OCI-LY7 (cell line): ENCODE measurements around the gene DDX27. TPM values are rescaled to one million over a fixed set of nuclear protein-coding genes. Genes with fewer than 3 reads are reported as not detected.

Source experiments
- BruUV-seq: library from RNA; stranded (reverse); fragments of 400-500 nt; replicated peaks from 2 replicates; lab custom pipeline; 2021; lab: Mats Ljungman, UMichigan
- CTCF ChIA-PET: fragments of 300-600 bp; sonication (Branson Sonifier 250); formaldehyde crosslinking; loops from one replicate; lab custom pipeline; 2022; ENCODE audit warnings: antibody characterized with exemption; ENCODE audit not compliant: unreplicated experiment; lab: Charles Lee
- POLR2A ChIA-PET: fragments of 300-600 bp; sonication (Branson Sonifier 250); formaldehyde crosslinking; loops from one replicate; lab custom pipeline; 2022; ENCODE audit warnings: antibody characterized with exemption; lab: Charles Lee
- DNase-seq: peaks from one replicate; pipeline ENCODE4 v3.0.0-alpha.2; 2015; ENCODE audit warnings: low spot score
- H2AFZ ChIP-seq: fragments of 200-600 bp; sonication (generic), shearing (Covaris generic); 2 replicates; pipeline ENCODE4 v1.6.1; 2014; ENCODE audit warnings: mild to moderate bottlenecking, antibody characterized with exemption, low read length, moderate library complexity
- H3K27ac ChIP-seq: fragments of 200-600 bp; sonication (generic); 2 replicates; pipeline ENCODE4 v1.5.1; 2014; ENCODE audit warnings: mixed run types, low read depth, mild to moderate bottlenecking, moderate library complexity, low read length, inconsistent platforms; ENCODE audit not compliant: poor library complexity, severe bottlenecking
- H3K36me3 ChIP-seq: fragments of 200-600 bp; sonication (generic); 2 replicates; pipeline ENCODE4 v1.6.1; 2014; ENCODE audit warnings: mild to moderate bottlenecking, antibody characterized with exemption, low read length, moderate library complexity, mixed read lengths; ENCODE audit not compliant: insufficient read depth
- H3K4me1 ChIP-seq: fragments of 200-600 bp; sonication (generic); 2 replicates; pipeline ENCODE4 v1.5.1; 2014; ENCODE audit warnings: mild to moderate bottlenecking, low read length; ENCODE audit not compliant: insufficient read depth, poor library complexity, severe bottlenecking
- H3K4me2 ChIP-seq: fragments of 200-600 bp; sonication (generic); 2 replicates; pipeline ENCODE4 v1.6.1; 2014; ENCODE audit warnings: mild to moderate bottlenecking, low read length
- H3K4me3 ChIP-seq: fragments of 200-600 bp; sonication (generic); 2 replicates; pipeline ENCODE4 v1.5.1; 2014; ENCODE audit warnings: mild to moderate bottlenecking, low read depth, low read length; ENCODE audit not compliant: poor library complexity, severe bottlenecking
- H3K79me2 ChIP-seq: fragments of 200-600 bp; sonication (generic); 2 replicates; pipeline ENCODE4 v1.6.1; 2016; ENCODE audit warnings: low read depth, mild to moderate bottlenecking, low read length, moderate library complexity, mixed read lengths; ENCODE audit not compliant: insufficient read depth
- H3K9me2 ChIP-seq: fragments of 200-600 bp; sonication (generic); 2 replicates; pipeline ENCODE4 v1.6.1; 2016; ENCODE audit warnings: mild to moderate bottlenecking, low read length, mixed read lengths; ENCODE audit not compliant: insufficient read depth
- H3K9me3 ChIP-seq: fragments of 200-600 bp; sonication (generic); 2 replicates; pipeline ENCODE4 v1.6.1; 2014; ENCODE audit warnings: mild to moderate bottlenecking, mixed run types, low read length, mixed read lengths
- H4K20me1 ChIP-seq: fragments of 200-600 bp; sonication (generic); 2 replicates; pipeline ENCODE4 v1.6.1; 2014; ENCODE audit warnings: mild to moderate bottlenecking, antibody characterized with exemption, low read length, moderate library complexity, mixed read lengths; ENCODE audit not compliant: insufficient read depth
- CTCF ChIP-seq: fragments of 200-600 bp; sonication (generic); conservative IDR thresholded peaks from 2 replicates; pipeline ENCODE4 v1.5.1; 2014; ENCODE audit warnings: mild to moderate bottlenecking, antibody characterized with exemption, low read length, moderate library complexity, mixed read lengths
- EZH2phosphoT487 ChIP-seq: fragments of 200-600 bp; sonication (generic); IDR thresholded peaks from 2 replicates; pipeline ENCODE4 v1.6.1; 2018; ENCODE audit warnings: low read depth, borderline replicate concordance, mild to moderate bottlenecking, mixed run types, antibody characterized with exemption, low read length, moderate library complexity, mixed read lengths
- intact Hi-C: fragments of 100-400 bp; cut with micrococcal nuclease; formaldehyde crosslinking; loops from one replicate; pipeline ENCODE4 v1.10.0; 2022; ENCODE audit not compliant: unreplicated experiment
- total RNA-seq, 2 experiments: library from RNA; depleted of rRNA in 1 of 2; stranded (reverse); fragments of >200 nt in 1 of 2; shearing (Covaris generic) in 1 of 2; gene quantifications; 2 replicates each; pipeline ENCODE4 v1.2.3, GENCODE V29; 2014 to 2022

DDX27 gene
- total RNA-seq, 2 experiments from 2014 or later = 53.9 to 57.0 TPM

GRCh38 chr20:49256261-49256660, 37.0 kb downstream of the DDX27 start:
- Histone ChIP-seq H3K9me3 (no peaks in the 10 kb centered on the region), H3K4me1 (no peaks in the 10 kb centered on the region), H3K9me2 (no peaks in the 10 kb centered on the region), H3K4me3 (no peak overlapping the region), H3K36me3 (peaks cover 89% of the 10 kb centered on the region), H2AFZ (no peak overlapping the region), H4K20me1 (no peaks in the 10 kb centered on the region), H3K27ac (no peak overlapping the region), H3K4me2 (no peak overlapping the region), H3K79me2 (no peaks in the 10 kb centered on the region)
- TF ChIP-seq CTCF = no peak
- TF ChIP-seq EZH2phosphoT487 = no peak
- no peak for DNase-seq
- BruUV-seq = no TSS peak
- ChIA-PET CTCF (no interaction called here), POLR2A (no interaction called here)
- intact Hi-C loops = no loop called here

- POLR2A ChIA-PET = interaction anchor here (1.0 to 1.2 kb wide), 2 partner anchors 12 to 22 kb away, joined by 3 read pairs; no protein-coding TSS in a partner anchor
- intact Hi-C loops = no loop called here
Measured at GRCh38 chr20:49259284-49259683, 40.1 kb downstream of the DDX27 start.

More at GRCh38 chr20:49259284-49259683, 40.1 kb downstream of the DDX27 start:
- BruUV-seq = no TSS peak
- H3K4me3 ChIP-seq = no peak overlapping the region
- no peak overlapping the region for H3K4me2 ChIP-seq
- TF ChIP-seq CTCF (no peak), EZH2phosphoT487 (no peak)
- H3K27ac ChIP-seq = no peak overlapping the region
- no peaks in the 10 kb centered on the region for H3K79me2 ChIP-seq
- no peak for DNase-seq
- no peaks in the 10 kb centered on the region for H3K4me1 ChIP-seq
- no peaks in the 10 kb centered on the region for H4K20me1 ChIP-seq
- no peak overlapping the region for H2AFZ ChIP-seq
- H3K36me3 ChIP-seq = peaks cover 88% of the 10 kb centered on the region
- CTCF ChIA-PET = no interaction called here
- H3K9me2 ChIP-seq = no peaks in the 10 kb centered on the region
- no peaks in the 10 kb centered on the region for H3K9me3 ChIP-seq
